GM12892 (cell line): Measurements from ENCODE around the gene GAD1.

Source experiments
- POLR2A ChIP-seq: IDR thresholded peaks from 2 replicates; pipeline ENCODE4 v1.6.1; 2011; ENCODE audit warnings: low read depth, low read length, control low read depth
- POLR2AphosphoS5 ChIP-seq: IDR thresholded peaks from 2 replicates; pipeline ENCODE4 v1.6.1; 2011; ENCODE audit warnings: low read depth, low read length, control low read depth
- TAF1 ChIP-seq: IDR thresholded peaks from 2 replicates; pipeline ENCODE4 v1.6.1; 2011; ENCODE audit warnings: low read depth, mild to moderate bottlenecking, control low read depth, low read length, borderline replicate concordance

DNA sequence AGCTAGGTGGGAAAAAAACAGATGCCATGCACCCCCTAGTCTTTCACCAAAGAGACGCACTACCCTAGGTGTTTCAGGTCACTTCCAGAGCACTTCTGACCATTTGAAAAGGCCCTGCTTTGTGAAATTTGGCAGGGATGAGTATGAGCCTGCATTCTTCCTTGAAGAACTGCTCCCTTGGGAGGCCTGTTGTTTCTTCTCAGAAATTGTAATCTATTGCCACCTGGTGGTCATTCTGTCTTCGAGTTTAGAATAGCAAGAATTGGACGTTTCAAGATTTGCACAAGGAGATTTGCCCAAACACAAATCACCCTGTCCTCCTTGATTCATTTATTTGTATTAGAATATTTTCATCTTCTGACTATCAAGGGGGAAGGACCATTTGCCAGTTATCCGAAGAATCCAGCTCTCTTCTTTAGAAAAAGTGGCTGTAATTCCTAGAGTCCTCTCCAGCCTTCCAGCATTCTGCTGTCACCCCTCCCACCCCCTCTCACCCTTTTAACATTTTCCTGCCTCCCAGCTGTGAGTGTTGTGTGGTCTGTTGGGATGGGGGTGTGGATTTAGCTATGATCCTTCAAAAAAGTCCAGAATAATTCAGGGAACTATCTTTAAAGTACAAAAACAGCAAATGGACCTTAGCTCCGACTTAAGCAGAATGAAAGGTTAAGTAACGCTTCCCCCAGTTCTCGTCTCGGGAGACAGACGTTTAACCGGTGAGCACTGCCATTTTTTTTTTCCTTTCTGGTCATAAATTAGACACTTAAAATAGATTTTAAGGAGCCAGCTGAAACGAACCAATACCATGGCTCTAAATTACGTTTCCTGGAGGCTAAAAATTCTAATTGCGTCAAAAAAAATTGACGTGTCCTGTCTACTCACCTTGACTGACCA lies 3.7 kb upstream of the GAD1 start:
- TF ChIP-seq POLR2A (no peak), TAF1 (no peak), POLR2AphosphoS5 (no peak)
